ENCODE results near the gene ILDR2.

GRCh38 chr1:166952002-166952746, 23.2 kb downstream of the ILDR2 start:
- no peak for TF ChIP-seq CTCF (IDR thresholded peaks at IDR 0.05; ENCODE audit: low read length)
- TF ChIP-seq EZH2 (IDR thresholded peaks at IDR 0.05; ENCODE audit: borderline replicate concordance, low read length), result no peak
